NOMO-1 treated with DMSO at 0.1 percent for 48 hours (cell line): ENCODE results near the gene RGMB.

ENCODE experiments used
- DNase-seq: peaks from one replicate; lab custom pipeline; 2025; ENCODE audit not compliant: unreplicated experiment; lab: John Stamatoyannopoulos, UW

The RGMB gene

DNA sequence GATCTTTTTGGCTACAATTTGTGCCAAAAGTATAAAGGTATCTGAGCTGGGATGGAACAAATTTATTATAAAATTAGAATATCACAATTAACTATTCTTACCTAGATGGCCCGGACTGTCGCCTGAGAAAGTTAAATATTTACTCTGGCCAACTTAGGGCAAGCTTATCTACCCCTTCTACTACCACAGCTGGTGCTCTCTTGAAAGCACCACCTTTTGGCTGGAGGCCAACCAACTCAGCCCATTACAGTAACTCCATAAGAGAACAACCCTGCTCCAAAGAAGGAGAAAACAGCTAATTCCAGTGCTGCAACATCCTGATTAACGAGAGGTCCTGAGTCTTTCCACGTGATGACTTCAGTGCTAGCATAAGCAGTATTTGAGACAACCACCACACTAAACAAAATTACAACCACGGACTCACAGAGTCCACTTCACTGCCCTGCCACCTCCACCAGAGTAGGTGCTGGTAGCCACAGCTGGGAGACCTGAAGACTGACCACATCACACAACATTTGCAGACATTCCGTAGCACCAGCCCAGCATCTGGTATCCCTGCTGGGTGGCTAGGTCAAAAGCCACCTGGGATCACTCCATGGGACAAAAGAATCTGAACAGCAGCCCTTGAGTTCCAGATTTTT, 43.2 kb downstream of the RGMB start:
- DNase-seq = no peak

- DNase-seq = no peak
These were observed 52.3 kb downstream of the RGMB start for GRCh38 chr5:98825582-98826375.

DNA sequence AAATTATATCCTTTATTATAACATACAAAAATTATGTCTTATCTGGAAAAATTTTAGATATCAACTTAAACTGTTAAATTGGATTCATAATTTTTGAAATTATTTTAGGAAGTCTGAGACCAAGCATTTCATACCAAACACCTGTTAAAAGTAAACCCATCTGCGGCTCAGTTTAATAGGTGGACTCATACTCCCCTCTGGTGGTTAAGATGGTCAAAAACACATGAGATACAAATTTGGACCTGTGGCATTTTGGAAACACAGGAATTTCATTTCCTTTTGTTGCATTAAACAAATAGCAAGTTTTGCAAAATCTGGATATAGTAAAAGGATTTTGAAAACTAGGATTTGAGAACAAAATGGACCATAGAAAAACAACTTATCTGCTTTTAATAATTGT, 53.7 kb downstream of the RGMB start:
- DNase-seq = no peak

- no peak for DNase-seq
These were observed 54.3 kb downstream of the RGMB start for GRCh38 chr5:98827588-98828284.

- no peak for DNase-seq
These were observed 62.7 kb downstream of the RGMB start for GRCh38 chr5:98836175-98836574.

GRCh38 chr5:98839469-98840383, 66.3 kb downstream of the RGMB start:
- no peak for DNase-seq

- DNase-seq = no peak
These were observed 67.5 kb downstream of the RGMB start for GRCh38 chr5:98840946-98841345.

DNA sequence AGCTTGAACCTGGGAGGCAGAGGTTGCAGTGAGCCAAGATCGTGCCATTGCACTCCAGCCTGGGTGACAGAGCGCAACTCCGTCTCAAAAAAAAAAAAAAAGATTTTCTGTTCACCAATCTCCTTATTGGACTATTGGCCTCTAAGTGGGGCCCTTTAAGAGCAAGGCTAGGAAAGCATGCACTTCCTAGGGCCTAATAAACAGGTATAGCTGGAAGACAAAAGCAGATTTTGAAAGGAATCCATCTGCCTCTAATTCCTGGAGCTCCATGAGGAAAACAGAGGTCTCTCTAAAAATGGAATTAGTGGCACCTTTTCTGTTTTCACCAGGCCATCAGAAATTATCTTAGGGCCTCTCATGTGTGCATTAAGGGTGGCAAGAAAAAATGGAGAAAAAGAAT, 70.0 kb downstream of the RGMB start:
- DNase-seq = no peak

- DNase-seq = no peak
These were observed 71.4 kb downstream of the RGMB start for GRCh38 chr5:98844865-98845264.

- DNase-seq = no peak
These were observed 72.4 kb downstream of the RGMB start for GRCh38 chr5:98845878-98846277.
